SJCRH30 (cell line): ENCODE results near the gene KIAA1755. TPM values are rescaled to one million over a fixed set of nuclear protein-coding genes. Genes with fewer than 3 reads are reported as not detected.

Source experiments
- DNase-seq, 2 experiments: peaks; one replicate each; pipeline ENCODE4 v3.0.0-alpha.2; 2015 to 2020
- H3K27ac ChIP-seq: fragments of 250-450 bp; sonication (Bioruptor Pico); 2 replicates; pipeline ENCODE4 v1.5.1; 2020; ENCODE audit warnings: mild to moderate bottlenecking, moderate library complexity
- H3K27me3 ChIP-seq: fragments of 250-450 bp; sonication (Bioruptor Pico); 2 replicates; pipeline ENCODE4 v1.5.1; 2020; ENCODE audit warnings: mild to moderate bottlenecking, moderate library complexity
- H3K36me3 ChIP-seq: fragments of 250-450 bp; sonication (Bioruptor Pico); 2 replicates; pipeline ENCODE4 v1.5.1; 2020; ENCODE audit warnings: mild to moderate bottlenecking, moderate library complexity
- H3K4me1 ChIP-seq: fragments of 250-450 bp; sonication (Bioruptor Pico); 2 replicates; pipeline ENCODE4 v1.5.1; 2020; ENCODE audit warnings: mild to moderate bottlenecking, moderate library complexity
- H3K4me3 ChIP-seq: fragments of 250-450 bp; sonication (Bioruptor Pico); 2 replicates; pipeline ENCODE4 v1.5.1; 2020; ENCODE audit warnings: mild to moderate bottlenecking, moderate library complexity
- H3K9me3 ChIP-seq: fragments of 250-450 bp; sonication (Bioruptor Pico); replicated peaks from 2 replicates; pipeline ENCODE4 v1.5.1; 2020; ENCODE audit warnings: mild to moderate bottlenecking, moderate library complexity
- total RNA-seq: library from RNA; depleted of rRNA; stranded (reverse); fragments of >200 nt; shearing (Covaris generic); gene quantifications from 2 replicates; pipeline ENCODE4 v1.2.3, GENCODE V29; 2014; rRNA removed

The KIAA1755 gene
- 1.4 TPM in 2 replicates for total RNA-seq

DNA sequence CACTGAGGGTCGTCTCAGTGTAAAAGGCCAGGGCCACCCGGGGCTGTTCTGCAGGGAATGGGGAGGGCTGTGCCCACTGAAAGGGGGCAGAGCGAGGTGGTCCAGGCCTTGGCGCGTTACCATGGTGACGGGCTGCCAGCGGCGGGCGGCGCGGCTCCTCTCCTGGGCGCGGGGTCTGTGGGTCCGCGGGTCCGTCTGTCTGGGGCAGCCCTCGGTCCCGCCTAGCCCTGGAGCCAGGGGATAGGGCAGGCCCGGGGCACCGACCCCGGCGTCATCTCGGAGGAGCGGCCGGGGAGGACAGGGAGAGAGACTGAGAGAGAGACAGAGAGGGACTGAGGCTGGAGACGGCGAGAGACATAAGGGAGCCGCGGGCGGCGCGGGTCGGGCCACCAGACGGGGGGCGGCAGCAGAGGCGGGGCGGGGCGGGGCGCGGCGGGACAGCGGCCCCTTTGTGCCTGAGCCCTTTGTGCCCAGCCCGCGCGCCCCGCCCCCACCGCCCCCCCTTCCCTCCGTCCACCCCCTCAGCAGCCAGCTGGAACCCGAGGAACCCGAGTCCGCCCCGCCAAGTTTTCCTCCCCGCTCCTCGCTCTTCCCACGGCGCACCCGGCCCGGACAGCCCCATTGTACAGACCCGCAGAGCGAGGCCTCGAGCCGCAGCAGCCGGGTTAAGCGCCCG is at the start of gene KIAA1755:
TSS of gene KIAA1755 (minus strand) at position 358 of the 676 bp plus-strand sequence. CDS start at position 123, 235 bp downstream.
- Histone ChIP-seq H3K4me3 (peak within 1 kb of the TSS; percentile 53), H3K4me1 (peaks cover 6% of the 10 kb centered on the region), H3K36me3 (no peaks in the 10 kb centered on the region), H3K27me3 (no peaks in the 10 kb centered on the region), H3K27ac (peak within 1 kb of the TSS; percentile 24; the same call in 1 of the 2 replicates), H3K9me3 (no peaks in the 10 kb centered on the region; the same call in 1 of the 2 replicates)
- DNase-seq, result peak; percentile 31 to 41

GRCh38 chr20:38308447-38308846 is 47.9 kb upstream of the KIAA1755 start:
- H3K9me3 ChIP-seq, result 0 out of 2 replicates have a peak, but pooled peaks cover 5% of the 10 kb centered on the region
- no peak overlapping the region for H3K27ac ChIP-seq
- H3K36me3 ChIP-seq, result no peaks in the 10 kb centered on the region
- H3K27me3 ChIP-seq, result peaks cover 3% of the 10 kb centered on the region; the same call in 1 of the 2 replicates
- DNase-seq, result no peak
- peaks cover 4% of the 10 kb centered on the region; the same call in 1 of the 2 replicates for H3K4me1 ChIP-seq
- H3K4me3 ChIP-seq, result no peak overlapping the region

- Histone ChIP-seq H3K27ac (no peak overlapping the region), H3K9me3 (0 out of 2 replicates have a peak, but pooled peaks cover 5% of the 10 kb centered on the region), H3K36me3 (no peaks in the 10 kb centered on the region), H3K4me3 (no peak overlapping the region), H3K4me1 (peaks cover 4% of the 10 kb centered on the region; the same call in 1 of the 2 replicates), H3K27me3 (peaks cover 3% of the 10 kb centered on the region; the same call in 1 of the 2 replicates)
- peak in 1 of 2 experiments; percentile 26 for DNase-seq
These were observed 47.5 kb upstream of the KIAA1755 start for GRCh38 chr20:38308047-38308438.

- peaks cover 8% of the 10 kb centered on the region; the same call in 1 of the 2 replicates for H3K27me3 ChIP-seq
- peaks cover 4% of the 10 kb centered on the region; the same call in 1 of the 2 replicates for H3K4me1 ChIP-seq
- DNase-seq, result peak in 1 of 2 experiments; percentile 32
- 0 out of 2 replicates have a peak, but pooled peaks cover 5% of the 10 kb centered on the region for H3K9me3 ChIP-seq
- H3K4me3 ChIP-seq, result no peak overlapping the region
- no peaks in the 10 kb centered on the region for H3K36me3 ChIP-seq
- H3K27ac ChIP-seq, result no peak overlapping the region
These were observed 47.0 kb upstream of the KIAA1755 start for GRCh38 chr20:38307371-38308046.

DNA sequence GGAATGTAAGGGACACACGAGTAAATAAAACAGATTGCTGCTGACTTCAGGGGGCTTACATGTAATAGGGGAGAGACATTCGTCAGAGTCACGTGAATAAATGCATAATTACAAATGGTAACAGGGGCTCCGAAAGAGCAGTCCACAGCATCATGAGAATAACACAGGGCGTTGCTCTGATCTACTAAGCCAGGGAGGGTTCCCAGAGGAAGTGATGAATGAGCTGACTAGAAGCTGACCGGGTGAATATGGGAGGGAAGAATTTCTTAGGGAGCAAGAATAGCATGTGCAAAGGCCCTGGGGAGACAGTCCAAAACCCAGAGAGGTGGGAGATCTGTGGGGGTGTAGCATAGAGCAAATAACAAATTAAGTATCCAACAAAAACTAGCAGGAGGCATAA is 45.8 kb upstream of the KIAA1755 start:
- Histone ChIP-seq H3K27ac (no peak overlapping the region), H3K27me3 (peaks cover 8% of the 10 kb centered on the region; the same call in 1 of the 2 replicates), H3K4me3 (no peak overlapping the region), H3K9me3 (0 out of 2 replicates have a peak, but pooled peaks cover 5% of the 10 kb centered on the region), H3K36me3 (no peaks in the 10 kb centered on the region), H3K4me1 (peaks cover 4% of the 10 kb centered on the region; the same call in 1 of the 2 replicates)
- DNase-seq, result no peak

DNA sequence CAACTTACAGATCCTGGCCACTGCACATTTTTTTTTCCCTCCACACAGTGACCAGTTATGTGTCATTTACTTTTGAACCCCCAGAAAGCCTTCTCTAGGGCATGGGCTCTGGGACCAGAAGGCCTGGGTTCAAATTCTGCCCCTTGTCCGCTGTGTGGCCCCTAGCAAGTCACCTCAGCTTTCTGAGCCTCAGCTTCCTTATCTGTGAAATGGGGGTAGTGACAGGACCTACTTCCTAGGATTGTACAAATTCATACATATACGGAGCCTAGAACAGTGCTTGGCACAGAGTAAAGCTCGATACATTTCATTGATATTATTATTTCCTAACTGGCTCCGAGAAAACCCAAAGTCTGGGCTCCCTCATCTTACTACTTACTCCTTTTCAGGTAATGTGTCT is 45.0 kb upstream of the KIAA1755 start:
- Histone ChIP-seq H3K27me3 (peaks cover 7% of the 10 kb centered on the region; the same call in 1 of the 2 replicates), H3K9me3 (0 out of 2 replicates have a peak, but pooled peaks cover 5% of the 10 kb centered on the region), H3K27ac (no peak overlapping the region), H3K4me3 (no peak overlapping the region), H3K36me3 (no peaks in the 10 kb centered on the region), H3K4me1 (peaks cover 4% of the 10 kb centered on the region; the same call in 1 of the 2 replicates)
- no peak for DNase-seq

DNA sequence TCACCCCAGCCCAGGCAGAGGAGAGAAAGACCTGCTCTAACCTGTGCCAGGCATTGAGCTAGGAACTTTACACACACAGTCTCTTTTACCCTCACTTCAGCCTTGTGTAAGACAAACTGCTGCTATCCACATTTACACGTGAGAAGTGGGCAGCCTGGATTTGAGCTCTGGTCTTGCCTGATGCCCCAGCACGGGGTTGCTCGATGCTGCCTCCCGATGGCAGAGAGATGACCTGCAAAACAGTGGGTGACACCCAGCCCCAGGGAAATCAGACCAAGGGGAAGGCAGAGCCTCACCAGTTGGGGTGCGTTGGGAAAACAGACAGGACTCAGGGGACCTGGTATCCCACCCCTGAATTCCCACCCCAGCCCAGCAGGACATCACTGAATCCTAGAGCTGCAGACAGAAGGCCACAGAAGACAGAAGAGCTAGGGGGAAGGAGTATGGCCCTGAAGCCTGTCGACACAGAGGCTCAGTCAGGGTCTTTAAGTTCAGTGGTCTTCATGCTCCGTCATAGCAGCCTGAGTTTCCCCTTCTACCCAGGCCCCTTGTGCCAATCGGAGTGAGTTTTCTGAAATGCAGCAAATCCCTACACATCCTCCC is 44.4 kb upstream of the KIAA1755 start:
- Histone ChIP-seq H3K9me3 (0 out of 2 replicates have a peak, but pooled peaks cover 5% of the 10 kb centered on the region), H3K4me3 (no peak overlapping the region), H3K27me3 (peaks cover 5% of the 10 kb centered on the region; the same call in 1 of the 2 replicates), H3K4me1 (peaks cover 4% of the 10 kb centered on the region; the same call in 1 of the 2 replicates), H3K27ac (no peak overlapping the region), H3K36me3 (no peaks in the 10 kb centered on the region)
- peak; percentile 65 to 73 for DNase-seq

DNA sequence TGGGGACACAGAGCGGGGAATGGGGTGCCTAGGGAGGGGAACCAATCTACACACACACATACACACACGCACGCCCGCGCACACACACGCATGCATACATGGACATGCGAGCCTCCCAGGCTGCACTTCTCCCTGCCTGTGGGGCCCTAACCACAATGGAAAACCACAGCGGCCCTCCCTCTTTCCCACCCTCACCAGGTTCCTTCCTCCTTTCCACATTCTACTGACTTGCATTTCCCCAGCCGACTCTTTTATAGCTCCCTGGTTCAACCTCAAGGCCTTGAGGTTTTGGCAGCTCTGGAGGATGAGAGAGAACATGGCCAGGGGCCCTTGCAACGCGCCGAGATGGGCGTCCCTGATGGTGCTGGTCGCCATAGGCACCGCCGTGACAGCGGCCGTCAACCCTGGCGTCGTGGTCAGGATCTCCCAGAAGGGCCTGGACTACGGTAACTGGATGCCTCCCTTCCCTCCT is 43.4 kb upstream of the KIAA1755 start, which contains the start of gene BPI:
TSS of gene BPI (plus strand) at position 249 of the 472 bp plus-strand sequence. CDS start at position 317, 68 bp downstream.
- H3K36me3 ChIP-seq, result no peaks in the 10 kb centered on the region
- no peak within 1 kb of the TSS for H3K4me3 ChIP-seq
- DNase-seq, result peak; percentile 62 to 74
- 0 out of 2 replicates have a peak, but pooled peaks cover 2% of the 10 kb centered on the region for H3K9me3 ChIP-seq
- H3K27me3 ChIP-seq, result peaks cover 5% of the 10 kb centered on the region; the same call in 1 of the 2 replicates
- peaks cover 4% of the 10 kb centered on the region; the same call in 1 of the 2 replicates for H3K4me1 ChIP-seq
- H3K27ac ChIP-seq, result no peak within 1 kb of the TSS

DNA sequence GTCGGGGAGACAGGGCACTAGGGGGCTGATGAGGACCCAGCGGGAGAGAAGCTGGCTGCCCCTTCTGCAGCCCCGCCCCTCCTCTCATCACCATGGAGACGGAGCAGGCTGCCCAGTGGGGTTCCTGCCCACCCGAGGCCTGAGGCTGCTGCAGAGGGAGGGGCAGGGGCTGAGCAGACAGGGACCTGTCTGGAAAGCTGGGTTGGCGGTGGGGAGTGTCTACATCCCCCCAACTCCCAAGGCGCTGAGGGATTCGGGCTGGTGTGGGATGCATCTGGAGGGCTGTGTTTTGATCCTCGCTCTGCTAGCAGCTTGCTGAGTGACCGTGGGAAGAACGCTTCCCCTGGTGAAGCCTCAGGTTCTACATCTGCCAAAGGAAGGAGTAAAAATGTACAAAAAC is 42.3 kb upstream of the KIAA1755 start:
- Histone ChIP-seq H3K4me3 (no peak overlapping the region), H3K27me3 (peaks cover 5% of the 10 kb centered on the region; the same call in 1 of the 2 replicates), H3K9me3 (no peaks in the 10 kb centered on the region), H3K36me3 (no peaks in the 10 kb centered on the region), H3K27ac (no peak overlapping the region), H3K4me1 (peaks cover 4% of the 10 kb centered on the region; the same call in 1 of the 2 replicates)
- DNase-seq, result peak in 1 of 2 experiments; percentile 32

DNA sequence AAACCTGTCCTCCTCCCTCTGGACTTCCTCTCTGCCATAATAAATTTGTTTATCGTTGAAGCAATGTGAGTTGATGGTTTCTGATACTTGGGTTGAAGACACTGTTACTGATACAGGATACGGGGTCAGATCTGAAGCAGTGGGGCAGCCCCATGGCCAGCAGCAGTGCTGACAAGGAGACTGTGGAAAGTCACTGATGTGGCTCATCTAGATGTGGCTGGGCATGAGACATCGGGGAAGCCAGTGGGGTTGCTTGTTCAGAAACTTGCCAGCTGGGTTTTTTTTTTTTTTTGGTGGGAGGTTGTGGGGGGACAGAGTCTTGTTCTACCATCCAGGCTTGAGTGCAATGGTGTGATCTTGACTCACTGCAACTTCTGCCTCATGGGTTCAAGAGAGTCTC is 40.8 kb upstream of the KIAA1755 start:
- Histone ChIP-seq H3K4me1 (no peaks in the 10 kb centered on the region), H3K9me3 (no peaks in the 10 kb centered on the region), H3K4me3 (no peak overlapping the region), H3K36me3 (no peaks in the 10 kb centered on the region), H3K27ac (no peak overlapping the region), H3K27me3 (peaks cover 5% of the 10 kb centered on the region; the same call in 1 of the 2 replicates)
- no peak for DNase-seq

- DNase-seq, result no peak
- Histone ChIP-seq H3K27me3 (peaks cover 5% of the 10 kb centered on the region; the same call in 1 of the 2 replicates), H3K36me3 (no peaks in the 10 kb centered on the region), H3K9me3 (no peaks in the 10 kb centered on the region), H3K4me1 (no peaks in the 10 kb centered on the region), H3K4me3 (no peak overlapping the region), H3K27ac (no peak overlapping the region)
These were observed 39.9 kb upstream of the KIAA1755 start for GRCh38 chr20:38300438-38300837.

DNA sequence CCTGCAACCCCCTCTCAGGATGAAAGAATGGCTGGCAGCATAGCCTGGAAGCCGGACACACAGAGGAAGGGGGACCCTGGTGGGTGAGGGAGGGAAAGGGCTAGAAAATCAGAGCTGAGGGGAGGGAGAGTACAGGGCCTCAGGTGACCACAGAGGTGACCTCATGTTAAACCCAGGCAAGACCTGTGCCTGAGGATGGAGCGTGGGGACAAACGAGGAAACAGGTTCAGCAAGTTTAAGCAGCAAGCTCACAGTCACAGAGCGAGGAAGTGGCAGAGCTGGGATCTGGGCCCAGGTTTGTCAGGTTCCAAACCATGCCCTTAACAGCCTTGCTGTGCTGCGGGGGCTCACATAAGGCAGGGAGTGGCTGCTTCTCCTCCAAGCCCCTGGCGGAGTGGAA is 39.4 kb upstream of the KIAA1755 start:
- Histone ChIP-seq H3K4me1 (no peaks in the 10 kb centered on the region), H3K9me3 (no peaks in the 10 kb centered on the region), H3K4me3 (no peak overlapping the region), H3K27me3 (peaks cover 5% of the 10 kb centered on the region; the same call in 1 of the 2 replicates), H3K27ac (no peak overlapping the region), H3K36me3 (no peaks in the 10 kb centered on the region)
- no peak for DNase-seq

- H3K4me1 ChIP-seq, result no peaks in the 10 kb centered on the region
- peaks cover 5% of the 10 kb centered on the region; the same call in 1 of the 2 replicates for H3K27me3 ChIP-seq
- no peaks in the 10 kb centered on the region for H3K9me3 ChIP-seq
- DNase-seq, result peak; percentile 33 to 58
- H3K36me3 ChIP-seq, result no peaks in the 10 kb centered on the region
- no peak overlapping the region for H3K4me3 ChIP-seq
- no peak overlapping the region for H3K27ac ChIP-seq
These were observed 38.3 kb upstream of the KIAA1755 start for GRCh38 chr20:38298768-38299288.
